ENCODE measurements around the gene HAUS8.

The HAUS8 gene

DNA sequence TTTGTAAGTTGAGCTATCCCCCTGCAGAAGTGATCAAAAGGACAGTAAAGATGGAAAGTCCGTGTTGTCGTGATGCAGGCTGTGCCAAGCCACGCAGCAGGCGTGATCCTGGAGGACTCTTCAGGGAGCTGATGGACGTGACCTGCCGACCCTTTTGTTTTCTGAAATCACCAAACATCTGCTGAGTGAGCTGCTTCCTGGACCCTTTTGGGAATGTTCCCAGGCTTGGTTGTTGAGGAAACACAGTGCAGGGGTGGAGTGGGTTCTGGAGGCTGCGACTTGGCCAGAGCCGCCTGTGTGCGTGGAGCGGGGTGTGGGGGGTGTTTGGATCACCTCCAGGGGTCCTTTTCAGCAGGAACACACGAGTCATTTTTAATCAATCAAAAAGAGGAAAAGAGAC, 33.3 kb downstream of the HAUS8 start:
- no peak overlapping the region for H3K27ac ChIP-seq (ENCODE audit: low read depth, low read length)
- no peaks in the 10 kb centered on the region for H3K9me3 ChIP-seq (ENCODE audit: control insufficient read depth, insufficient read depth, low read length)
- H3K79me2 ChIP-seq (ENCODE audit: control insufficient read depth, low read length), result no peaks in the 10 kb centered on the region
- H3F3A ChIP-seq (ENCODE audit: control insufficient read depth, insufficient read depth), result no peaks in the 10 kb centered on the region
- H4K20me1 ChIP-seq (ENCODE audit: control insufficient read depth, insufficient read depth, low read depth, low read length), result no peaks in the 10 kb centered on the region
- no peak for TF ChIP-seq EZH2phosphoT487 (IDR thresholded peaks at IDR 0.05; ENCODE audit: borderline replicate concordance, low read length)
- TF ChIP-seq, protein P1, sequence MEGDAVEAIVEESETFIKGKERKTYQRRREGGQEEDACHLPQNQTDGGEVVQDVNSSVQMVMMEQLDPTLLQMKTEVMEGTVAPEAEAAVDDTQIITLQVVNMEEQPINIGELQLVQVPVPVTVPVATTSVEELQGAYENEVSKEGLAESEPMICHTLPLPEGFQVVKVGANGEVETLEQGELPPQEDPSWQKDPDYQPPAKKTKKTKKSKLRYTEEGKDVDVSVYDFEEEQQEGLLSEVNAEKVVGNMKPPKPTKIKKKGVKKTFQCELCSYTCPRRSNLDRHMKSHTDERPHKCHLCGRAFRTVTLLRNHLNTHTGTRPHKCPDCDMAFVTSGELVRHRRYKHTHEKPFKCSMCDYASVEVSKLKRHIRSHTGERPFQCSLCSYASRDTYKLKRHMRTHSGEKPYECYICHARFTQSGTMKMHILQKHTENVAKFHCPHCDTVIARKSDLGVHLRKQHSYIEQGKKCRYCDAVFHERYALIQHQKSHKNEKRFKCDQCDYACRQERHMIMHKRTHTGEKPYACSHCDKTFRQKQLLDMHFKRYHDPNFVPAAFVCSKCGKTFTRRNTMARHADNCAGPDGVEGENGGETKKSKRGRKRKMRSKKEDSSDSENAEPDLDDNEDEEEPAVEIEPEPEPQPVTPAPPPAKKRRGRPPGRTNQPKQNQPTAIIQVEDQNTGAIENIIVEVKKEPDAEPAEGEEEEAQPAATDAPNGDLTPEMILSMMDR (IDR thresholded peaks at IDR 0.05; ENCODE audit: low read depth, low read length, poor library complexity, severe bottlenecking), result no peak
- H3K27me3 ChIP-seq (ENCODE audit: control insufficient read depth, low read length), result no peaks in the 10 kb centered on the region
- H3K4me2 ChIP-seq (ENCODE audit: low read length), result no peak overlapping the region
- no peak overlapping the region for H3K4me3 ChIP-seq (ENCODE audit: low read length)
- H3K36me3 ChIP-seq (ENCODE audit: control insufficient read depth, low read length), result no peaks in the 10 kb centered on the region
- no peaks in the 10 kb centered on the region for H3K4me1 ChIP-seq (ENCODE audit: control insufficient read depth, low read length)
- no peaks in the 10 kb centered on the region for H3K9me2 ChIP-seq (replicated peaks; ENCODE audit: control insufficient read depth, low read length)

DNA sequence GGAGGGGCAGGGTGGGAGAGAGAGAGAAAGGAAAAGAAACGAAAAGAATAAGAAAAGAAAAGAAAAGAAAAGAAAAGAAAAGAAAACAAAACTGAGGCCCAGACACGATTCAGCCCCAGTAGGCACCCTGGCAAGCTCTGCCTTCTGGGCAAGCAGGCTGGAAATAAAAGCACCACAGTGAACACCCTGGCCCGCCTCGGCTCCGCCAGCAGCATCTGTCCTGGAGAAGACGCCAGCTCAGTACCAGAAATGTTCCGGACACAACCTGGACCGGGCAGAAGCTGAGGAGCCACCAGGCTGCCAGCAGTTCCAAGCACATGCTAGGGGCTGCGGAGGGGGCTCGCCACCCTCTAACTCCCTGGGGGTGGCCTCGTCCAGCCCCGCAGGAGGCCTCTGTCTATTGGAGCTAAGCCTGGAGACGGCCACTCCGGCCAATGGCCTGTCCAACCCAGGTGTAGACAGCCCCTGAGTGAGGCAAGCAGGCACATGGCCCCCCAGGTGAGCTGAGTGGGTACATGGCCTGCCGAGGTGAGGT, 37.2 kb downstream of the HAUS8 start:
- no peaks in the 10 kb centered on the region for H3K9me2 ChIP-seq (replicated peaks; ENCODE audit: control insufficient read depth, low read length)
- H3K36me3 ChIP-seq (ENCODE audit: control insufficient read depth, low read length), result no peaks in the 10 kb centered on the region
- TF ChIP-seq, protein P1 (IDR thresholded peaks at IDR 0.05; ENCODE audit: low read depth, low read length, poor library complexity, severe bottlenecking), result no peak
- TF ChIP-seq EZH2phosphoT487 (IDR thresholded peaks at IDR 0.05; ENCODE audit: borderline replicate concordance, low read length), result no peak
- H3K79me2 ChIP-seq (ENCODE audit: control insufficient read depth, low read length), result no peaks in the 10 kb centered on the region
- no peak overlapping the region for H3K4me3 ChIP-seq (ENCODE audit: low read length)
- H3K27ac ChIP-seq (ENCODE audit: low read depth, low read length), result no peak overlapping the region
- H3K27me3 ChIP-seq (ENCODE audit: control insufficient read depth, low read length), result no peaks in the 10 kb centered on the region
- no peaks in the 10 kb centered on the region for H4K20me1 ChIP-seq (ENCODE audit: control insufficient read depth, insufficient read depth, low read depth, low read length)
- no peak overlapping the region for H3K4me2 ChIP-seq (ENCODE audit: low read length)
- H3K9me3 ChIP-seq (ENCODE audit: control insufficient read depth, insufficient read depth, low read length), result no peaks in the 10 kb centered on the region
- H3K4me1 ChIP-seq (ENCODE audit: control insufficient read depth, low read length), result peaks cover 6% of the 10 kb centered on the region
- no peaks in the 10 kb centered on the region for H3F3A ChIP-seq (ENCODE audit: control insufficient read depth, insufficient read depth)

DNA sequence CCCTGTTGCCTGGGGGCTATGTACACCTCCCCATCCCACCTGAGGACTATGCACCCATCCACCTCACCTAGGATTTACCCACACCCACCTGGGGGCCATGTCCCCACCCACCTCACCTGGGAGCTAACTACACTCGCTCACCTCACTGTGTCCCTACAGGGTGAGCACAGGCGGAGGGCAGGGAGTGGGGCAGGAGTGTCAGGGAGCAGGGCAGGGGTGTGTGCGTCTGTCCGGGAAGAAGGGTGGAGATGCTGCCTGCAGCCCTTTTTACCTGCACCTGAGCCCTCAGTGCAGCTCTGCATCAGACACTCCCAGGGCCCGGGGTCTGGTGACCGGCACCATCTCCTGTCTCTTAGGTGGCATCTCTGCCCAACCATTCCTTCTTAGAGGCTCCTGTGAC, 38.1 kb downstream of the HAUS8 start:
- Histone ChIP-seq H3K27ac (ENCODE audit: low read depth, low read length) (no peak overlapping the region), H3K27me3 (ENCODE audit: control insufficient read depth, low read length) (no peaks in the 10 kb centered on the region), H3K9me3 (ENCODE audit: control insufficient read depth, insufficient read depth, low read length) (no peaks in the 10 kb centered on the region), H4K20me1 (ENCODE audit: control insufficient read depth, insufficient read depth, low read depth, low read length) (no peaks in the 10 kb centered on the region), H3K4me3 (ENCODE audit: low read length) (no peak overlapping the region), H3K4me1 (ENCODE audit: control insufficient read depth, low read length) (peaks cover 6% of the 10 kb centered on the region), H3K4me2 (ENCODE audit: low read length) (no peak overlapping the region), H3K9me2 (replicated peaks; ENCODE audit: control insufficient read depth, low read length) (no peaks in the 10 kb centered on the region), H3F3A (ENCODE audit: control insufficient read depth, insufficient read depth) (no peaks in the 10 kb centered on the region), H3K79me2 (ENCODE audit: control insufficient read depth, low read length) (no peaks in the 10 kb centered on the region), H3K36me3 (ENCODE audit: control insufficient read depth, low read length) (no peaks in the 10 kb centered on the region)
- TF ChIP-seq, protein P1 (IDR thresholded peaks at IDR 0.05; ENCODE audit: low read depth, low read length, poor library complexity, severe bottlenecking), result no peak
- TF ChIP-seq EZH2phosphoT487 (IDR thresholded peaks at IDR 0.05; ENCODE audit: borderline replicate concordance, low read length), result no peak
